Renal cortex interstitium (tissue), 15 donors: Measurements from ENCODE around the gene ZNF649. TPM values are rescaled to one million over a fixed set of nuclear protein-coding genes. Genes with fewer than 3 reads are reported as not detected.
"Not testable (repeated sequence)": the region's sequence is repeated elsewhere in the genome, so short reads cannot be mapped to it uniquely, and the experiment has no call there.

Experiments
- DNase-seq, 11 donors: peaks; one replicate each; pipeline ENCODE4 v3.0.0-alpha.2; 2013; ENCODE audit warnings: low read depth in 9 of 11, low spot score in 4 of 11; ENCODE audit errors: extremely low read depth in 1 of 11
- long read RNA-seq, 16 experiments: transcript quantifications; one replicate each; lab custom pipeline, GENCODE V29; 2026
- polyA plus RNA-seq, 3 donors: library from polyadenylated mRNA; unstranded; fragments of 120-200 nt; gene quantifications; one replicate each; pipeline ENCODE4 v1.2.1, GENCODE V29; 2013; ENCODE audit not compliant: insufficient read length in 3 of 3

Gene ZNF649
- 10 to 100 TPM; 27.5 to 32.0 (median 29.3) TPM for polyA plus RNA-seq
- long read RNA-seq, donor 1, transcript ZNF649-201 (5 exons, 3,197 nt), result major isoform, 9 of 9 reads
- long read RNA-seq, donor 1, partial matches to known transcripts, result 0 of 9 reads
- long read RNA-seq, donor 1, other reads (novel, unspliced or antisense), result 0 of 9 reads
- long read RNA-seq, donor 2, transcript ZNF649-201 (5 exons, 3,197 nt), result major isoform, 11 of 12 reads
- long read RNA-seq, donor 2, partial matches to known transcripts, result 0 of 12 reads
- long read RNA-seq, donor 2, other reads (novel, unspliced or antisense), result 0 of 12 reads
- long read RNA-seq, donor 3, transcript ZNF649-201 (5 exons, 3,197 nt), result major isoform, 14 of 14 reads
- long read RNA-seq, donor 3, partial matches to known transcripts, result 0 of 14 reads
- long read RNA-seq, donor 3, other reads (novel, unspliced or antisense), result 0 of 14 reads
- long read RNA-seq, donor 4, partial matches to known transcripts, result 0 of 7 reads
- long read RNA-seq, donor 4, other reads (novel, unspliced or antisense), result 0 of 7 reads
- long read RNA-seq, donor 5, transcript ZNF649-201 (5 exons, 3,197 nt), result major isoform, 10 of 10 reads
- long read RNA-seq, donor 5, partial matches to known transcripts, result 0 of 10 reads
- long read RNA-seq, donor 5, other reads (novel, unspliced or antisense), result 0 of 10 reads
- long read RNA-seq, donor 6, transcript ZNF649-201 (5 exons, 3,197 nt), result major isoform, 11 of 11 reads
- long read RNA-seq, donor 6, partial matches to known transcripts, result 0 of 11 reads
- long read RNA-seq, donor 6, other reads (novel, unspliced or antisense), result 0 of 11 reads
- long read RNA-seq, donor 7, transcript ZNF649-201 (5 exons, 3,197 nt), result major isoform, 9 of 9 reads
- long read RNA-seq, donor 7, partial matches to known transcripts, result 0 of 9 reads
- long read RNA-seq, donor 7, other reads (novel, unspliced or antisense), result 0 of 9 reads
- long read RNA-seq, donor 8, transcript ZNF649-201 (5 exons, 3,197 nt), result major isoform, 11 of 28 reads
- long read RNA-seq, donor 8, partial matches to known transcripts, result 15 of 28 reads
- long read RNA-seq, donor 8, other reads (novel, unspliced or antisense), result 0 of 28 reads
- long read RNA-seq, donor 9, transcript ZNF649-201 (5 exons, 3,197 nt), result major isoform, 7 of 7 reads
- long read RNA-seq, donor 9, partial matches to known transcripts, result 0 of 7 reads
- long read RNA-seq, donor 9, other reads (novel, unspliced or antisense), result 0 of 7 reads
- long read RNA-seq, donor 10, transcript ZNF649-201 (5 exons, 3,197 nt), result major isoform, 7 of 7 reads
- long read RNA-seq, donor 10, partial matches to known transcripts, result 0 of 7 reads
- long read RNA-seq, donor 10, other reads (novel, unspliced or antisense), result 0 of 7 reads
- long read RNA-seq, donor 11, transcript ZNF649-201 (5 exons, 3,197 nt), result major isoform, 5 of 5 reads
- long read RNA-seq, donor 11, partial matches to known transcripts, result 0 of 5 reads
- long read RNA-seq, donor 11, other reads (novel, unspliced or antisense), result 0 of 5 reads
- long read RNA-seq, donor 12, partial matches to known transcripts, result 0 of 2 reads
- long read RNA-seq, donor 12, other reads (novel, unspliced or antisense), result 0 of 2 reads
- long read RNA-seq, donor 13, transcript ZNF649-201 (5 exons, 3,197 nt), result major isoform, 15 of 16 reads
- long read RNA-seq, donor 13, partial matches to known transcripts, result 0 of 16 reads
- long read RNA-seq, donor 13, other reads (novel, unspliced or antisense), result 0 of 16 reads
- long read RNA-seq, donor 14, transcript ZNF649-201 (5 exons, 3,197 nt), result major isoform, 6 of 7 reads
- long read RNA-seq, donor 14, partial matches to known transcripts, result 0 of 7 reads
- long read RNA-seq, donor 14, other reads (novel, unspliced or antisense), result 0 of 7 reads
- long read RNA-seq, donor 15, partial matches to known transcripts, result 0 of 2 reads
- long read RNA-seq, donor 15, other reads (novel, unspliced or antisense), result 0 of 2 reads
- long read RNA-seq, donor 16, transcript ZNF649-201 (5 exons, 3,197 nt), result major isoform, 27 of 34 reads
- long read RNA-seq, donor 16, partial matches to known transcripts, result 7 of 34 reads
- long read RNA-seq, donor 16, other reads (novel, unspliced or antisense), result 0 of 34 reads

GRCh38 chr19:51904331-51905165, at the start of gene ZNF649:
Gene ZNF649, minus strand, starts transcription at chr19:51905017. Its CDS starts 4,910 bp downstream, at chr19:51900107.
- peak; percentile 73 to 89 (median 82) for DNase-seq

GRCh38 chr19:51948975-51949374, 44.2 kb upstream of the ZNF649 start:
- DNase-seq, result peak in 9 of 11 donors; percentile 42 to 71 (median 64)

- no peak for DNase-seq
Observed at GRCh38 chr19:51946602-51947001, 41.8 kb upstream of the ZNF649 start.

GRCh38 chr19:51944798-51945552, 40.2 kb upstream of the ZNF649 start:
- no peak for DNase-seq

GRCh38 chr19:51938936-51939335, 34.1 kb upstream of the ZNF649 start:
- DNase-seq, result no peak

- no peak for DNase-seq
Observed at GRCh38 chr19:51931921-51932320, 27.1 kb upstream of the ZNF649 start.

GRCh38 chr19:51927859-51928258, 23.0 kb upstream of the ZNF649 start:
- DNase-seq, result no peak

GRCh38 chr19:51926784-51927741, 22.2 kb upstream of the ZNF649 start, which contains the start of gene ZNF613:
Gene ZNF613, plus strand, starts transcription at chr19:51927472. Its CDS starts 8,749 bp downstream, at chr19:51936221.
- peak; percentile 87 to 99 (median 92) for DNase-seq

GRCh38 chr19:51926426-51926783, 21.6 kb upstream of the ZNF649 start:
- no peak for DNase-seq

- DNase-seq, result no peak
Observed at GRCh38 chr19:51921949-51922348, 17.1 kb upstream of the ZNF649 start.

- DNase-seq, result no peak
Observed at GRCh38 chr19:51919606-51920005, 14.8 kb upstream of the ZNF649 start.

- DNase-seq, result no peak
Observed at GRCh38 chr19:51916167-51916566, 11.3 kb upstream of the ZNF649 start.

- DNase-seq, result no peak
Observed at GRCh38 chr19:51915324-51915867, 10.6 kb upstream of the ZNF649 start.

GRCh38 chr19:51907981-51908380, 3.2 kb upstream of the ZNF649 start:
- not testable (repeated sequence) for DNase-seq
